ENCODE measurements around the gene CHCHD4. TPM values are rescaled to one million over a fixed set of nuclear protein-coding genes. Genes with fewer than 3 reads are reported as not detected.

CHCHD4 gene
- total RNA-seq, 1 experiment from 2014 or later, result 16.7 TPM

GRCh38 chr3:14169435-14169834, 44.8 kb upstream of the CHCHD4 start:
- H3K9me3 Mint-ChIP-seq (ENCODE audit: low read depth, unreplicated experiment), result no peaks in the 10 kb centered on the region
- no peak for TF ChIP-seq CTCF (IDR thresholded peaks at IDR 0.05; ENCODE audit: unreplicated experiment)
- no TSS peak for BruUV-seq (replicated peaks)
- DNase-seq, result no peak
- H3K27ac Mint-ChIP-seq (ENCODE audit: unreplicated experiment), result no peak overlapping the region
- no peak overlapping the region for H3K4me3 Mint-ChIP-seq (ENCODE audit: low read depth, unreplicated experiment)
- intact Hi-C loops (cut with micrococcal nuclease; ENCODE audit: unreplicated experiment), result no loop called here
- H3K27me3 Mint-ChIP-seq (ENCODE audit: unreplicated experiment), result no peaks in the 10 kb centered on the region
- H3K4me1 Mint-ChIP-seq (ENCODE audit: low read depth, unreplicated experiment), result no peaks in the 10 kb centered on the region
- peaks cover 9% of the 10 kb centered on the region for H3K36me3 Mint-ChIP-seq (ENCODE audit: insufficient read depth, unreplicated experiment)
- CTCF ChIA-PET, result no interaction called here

GRCh38 chr3:14166877-14167603, 42.4 kb upstream of the CHCHD4 start:
- no peaks in the 10 kb centered on the region for H3K4me1 Mint-ChIP-seq (ENCODE audit: low read depth, unreplicated experiment)
- intact Hi-C loops (cut with micrococcal nuclease; ENCODE audit: unreplicated experiment), result no loop called here
- H3K4me3 Mint-ChIP-seq (ENCODE audit: low read depth, unreplicated experiment), result no peak overlapping the region
- H3K27ac Mint-ChIP-seq (ENCODE audit: unreplicated experiment), result no peak overlapping the region
- BruUV-seq (replicated peaks), result no TSS peak
- DNase-seq, result no peak
- CTCF ChIA-PET, result interaction anchor here (0.7 kb wide), 1 partner anchor 42 kb away, joined by 9 read pairs; no protein-coding TSS in a partner anchor
- no peaks in the 10 kb centered on the region for H3K27me3 Mint-ChIP-seq (ENCODE audit: unreplicated experiment)
- H3K9me3 Mint-ChIP-seq (ENCODE audit: low read depth, unreplicated experiment), result no peaks in the 10 kb centered on the region
- H3K36me3 Mint-ChIP-seq (ENCODE audit: insufficient read depth, unreplicated experiment), result peaks cover 13% of the 10 kb centered on the region
- TF ChIP-seq CTCF (IDR thresholded peaks at IDR 0.05; ENCODE audit: unreplicated experiment), result no peak

- no TSS peak for BruUV-seq (replicated peaks)
- CTCF ChIA-PET, result no interaction called here
These were observed 37.5 kb upstream of the CHCHD4 start for GRCh38 chr3:14162178-14162577.

GRCh38 chr3:14161282-14161681, 36.6 kb upstream of the CHCHD4 start:
- no TSS peak for BruUV-seq (replicated peaks)
- Mint-ChIP-seq H3K27me3 (ENCODE audit: unreplicated experiment) (no peaks in the 10 kb centered on the region), H3K9me3 (ENCODE audit: low read depth, unreplicated experiment) (peaks cover 3% of the 10 kb centered on the region), H3K27ac (ENCODE audit: unreplicated experiment) (no peak overlapping the region), H3K36me3 (ENCODE audit: insufficient read depth, unreplicated experiment) (peaks cover 14% of the 10 kb centered on the region), H3K4me1 (ENCODE audit: low read depth, unreplicated experiment) (no peaks in the 10 kb centered on the region), H3K4me3 (ENCODE audit: low read depth, unreplicated experiment) (no peak overlapping the region)
- CTCF ChIA-PET, result no interaction called here
- no peak for TF ChIP-seq CTCF (IDR thresholded peaks at IDR 0.05; ENCODE audit: unreplicated experiment)
- no peak for DNase-seq
- intact Hi-C loops (cut with micrococcal nuclease; ENCODE audit: unreplicated experiment), result no loop called here

More at GRCh38 chr3:14162178-14162577, 37.5 kb upstream of the CHCHD4 start:
- H3K27me3 Mint-ChIP-seq (ENCODE audit: unreplicated experiment), result no peaks in the 10 kb centered on the region
- H3K36me3 Mint-ChIP-seq (ENCODE audit: insufficient read depth, unreplicated experiment), result peaks cover 17% of the 10 kb centered on the region
- no peaks in the 10 kb centered on the region for H3K4me1 Mint-ChIP-seq (ENCODE audit: low read depth, unreplicated experiment)
- intact Hi-C loops (cut with micrococcal nuclease; ENCODE audit: unreplicated experiment), result no loop called here
- no peak for DNase-seq
- no peak overlapping the region for H3K27ac Mint-ChIP-seq (ENCODE audit: unreplicated experiment)
- TF ChIP-seq CTCF (IDR thresholded peaks at IDR 0.05; ENCODE audit: unreplicated experiment), result no peak
- H3K4me3 Mint-ChIP-seq (ENCODE audit: low read depth, unreplicated experiment), result no peak overlapping the region
- peaks cover 3% of the 10 kb centered on the region for H3K9me3 Mint-ChIP-seq (ENCODE audit: low read depth, unreplicated experiment)
